GM19193 (cell line): Measurements from ENCODE around the gene KRTAP10-7.
"Not testable (repeated sequence)": the region's sequence is repeated elsewhere in the genome, so short reads cannot be mapped to it uniquely, and the experiment has no call there.

Experiments used
- POLR2A ChIP-seq: IDR thresholded peaks from 4 replicates; pipeline ENCODE4 v1.6.1; 2011; ENCODE audit not compliant: insufficient read depth, insufficient read length; ENCODE audit errors: extremely low read depth

The KRTAP10-7 gene

GRCh38 chr21:44567481-44568171, 32.8 kb upstream of the KRTAP10-7 start:
- TF ChIP-seq POLR2A, result no peak

- no peak for TF ChIP-seq POLR2A
These were observed 32.1 kb upstream of the KRTAP10-7 start for GRCh38 chr21:44568261-44568660.

GRCh38 chr21:44568667-44569556, 31.5 kb upstream of the KRTAP10-7 start:
- TF ChIP-seq POLR2A, result no peak

GRCh38 chr21:44569861-44570517, 30.4 kb upstream of the KRTAP10-7 start:
- TF ChIP-seq POLR2A, result no peak

- TF ChIP-seq POLR2A, result no peak
These were observed 29.1 kb upstream of the KRTAP10-7 start for GRCh38 chr21:44571296-44571695.

- no peak for TF ChIP-seq POLR2A
These were observed 28.3 kb upstream of the KRTAP10-7 start for GRCh38 chr21:44571844-44572782.

- TF ChIP-seq POLR2A, result no peak
These were observed 27.3 kb upstream of the KRTAP10-7 start for GRCh38 chr21:44572959-44573583.

GRCh38 chr21:44573630-44574456, 26.6 kb upstream of the KRTAP10-7 start, which contains the start of gene KRTAP10-4:
Gene KRTAP10-4, plus strand, starts transcription at chr21:44573729. Its CDS starts 30 bp downstream, at chr21:44573759.
- not testable (repeated sequence) for TF ChIP-seq POLR2A

GRCh38 chr21:44574457-44575306, 25.7 kb upstream of the KRTAP10-7 start:
- TF ChIP-seq POLR2A, result no peak

- no peak for TF ChIP-seq POLR2A
These were observed 24.9 kb upstream of the KRTAP10-7 start for GRCh38 chr21:44575307-44576024.

- TF ChIP-seq POLR2A, result no peak
These were observed 24.4 kb upstream of the KRTAP10-7 start for GRCh38 chr21:44576025-44576420.
